WTC11 (cell line): ENCODE results near the gene TAF13. TPM values are rescaled to one million over a fixed set of nuclear protein-coding genes. Genes with fewer than 3 reads are reported as not detected.

ENCODE experiments used
- ATAC-seq: fragments of 200-7000 bp; cut with Tn5 transposase; 2 replicates; pipeline ENCODE4 v1.10.0; 2021; ENCODE audit warnings: mild to moderate bottlenecking, moderate library complexity
- CTCF ChIA-PET: fragments of 300-600 bp; sonication (Branson Sonifier 250); formaldehyde crosslinking; loops from one replicate; lab custom pipeline; 2021; ENCODE audit warnings: antibody characterized with exemption; lab: Charles Lee
- POLR2A ChIA-PET: fragments of 350-600 bp; sonication (Branson Sonifier 250); formaldehyde crosslinking; loops from one replicate; lab custom pipeline; 2021; ENCODE audit warnings: antibody characterized with exemption; lab: Charles Lee
- DNase-seq: peaks from one replicate; pipeline ENCODE4 v3.0.0; 2021; ENCODE audit warnings: low spot score
- H3K27ac Mint-ChIP-seq: 2 replicates; pipeline ENCODE4 v1.8.0; 2021; ENCODE audit warnings: mixed read lengths
- H3K27me3 Mint-ChIP-seq: 2 replicates; pipeline ENCODE4 v1.8.0; 2021; ENCODE audit warnings: low read depth, mild to moderate bottlenecking, moderate library complexity, mixed read lengths
- H3K36me3 Mint-ChIP-seq: 2 replicates; pipeline ENCODE4 v1.8.0; 2021; ENCODE audit warnings: mixed read lengths
- H3K4me1 Mint-ChIP-seq: 2 replicates; pipeline ENCODE4 v1.8.0; 2022; ENCODE audit warnings: mixed read lengths
- H3K4me3 Mint-ChIP-seq: 2 replicates; pipeline ENCODE4 v1.8.0; 2021; ENCODE audit warnings: mild to moderate bottlenecking, moderate library complexity, mixed read lengths
- H3K9me3 Mint-ChIP-seq: 2 replicates; pipeline ENCODE4 v1.8.0; 2021; ENCODE audit warnings: mixed read lengths
- ATF6 ChIP-seq: sonication (generic); formaldehyde crosslinking; IDR thresholded peaks from 2 replicates; pipeline ENCODE4 v1.8.1; 2023; ENCODE audit warnings: mild to moderate bottlenecking, missing genetic modification reagents
- CREB1 ChIP-seq: sonication (generic); formaldehyde crosslinking; IDR thresholded peaks from 2 replicates; pipeline ENCODE4 v1.8.0; 2023; ENCODE audit warnings: mild to moderate bottlenecking, missing genetic modification reagents
- CREM ChIP-seq: sonication (generic); formaldehyde crosslinking; IDR thresholded peaks from 2 replicates; pipeline ENCODE4 v1.8.1; 2022; ENCODE audit warnings: mild to moderate bottlenecking, missing genetic modification reagents, moderate library complexity
- CTCF ChIP-seq: fragments of 200-600 bp; IDR thresholded peaks from 2 replicates; pipeline ENCODE4 v1.8.0; 2022; ENCODE audit warnings: antibody characterized with exemption
- ELF4 ChIP-seq: sonication (generic); formaldehyde crosslinking; IDR thresholded peaks from 2 replicates; pipeline ENCODE4 v1.8.1; 2022; ENCODE audit warnings: low read depth, mild to moderate bottlenecking, moderate library complexity, missing genetic modification reagents
- ETV6 ChIP-seq: sonication (generic); formaldehyde crosslinking; IDR thresholded peaks from 2 replicates; pipeline ENCODE4 v1.8.1; 2022; ENCODE audit warnings: mild to moderate bottlenecking, missing genetic modification reagents
- FOXP1 ChIP-seq: sonication (generic); formaldehyde crosslinking; IDR thresholded peaks from 2 replicates; pipeline ENCODE4 v1.8.0; 2022; ENCODE audit warnings: missing genetic modification reagents, mild to moderate bottlenecking, moderate library complexity, borderline replicate concordance
- MXD4 ChIP-seq: fragments of 250-450 bp; sonication (Bioruptor Pico); IDR thresholded peaks from 2 replicates; pipeline ENCODE4 v1.8.0; 2021; ENCODE audit warnings: mild to moderate bottlenecking, moderate library complexity, borderline replicate concordance
- NFE2L1 ChIP-seq: sonication (generic); formaldehyde crosslinking; IDR thresholded peaks from 2 replicates; pipeline ENCODE4 v1.8.1; 2023; ENCODE audit warnings: missing genetic modification reagents
- NR2C2 ChIP-seq: sonication (generic); formaldehyde crosslinking; IDR thresholded peaks from 2 replicates; pipeline ENCODE4 v1.8.0; 2022; ENCODE audit warnings: mild to moderate bottlenecking, missing genetic modification reagents
- TCF7 ChIP-seq: sonication (generic); formaldehyde crosslinking; IDR thresholded peaks from 2 replicates; pipeline ENCODE4 v1.8.0; 2022; ENCODE audit warnings: mild to moderate bottlenecking, low read depth, missing genetic modification reagents, moderate library complexity
- TEAD1 ChIP-seq: sonication (generic); formaldehyde crosslinking; IDR thresholded peaks from 2 replicates; pipeline ENCODE4 v1.8.0; 2022; ENCODE audit warnings: mild to moderate bottlenecking, missing genetic modification reagents
- ZBTB21 ChIP-seq: sonication (generic); formaldehyde crosslinking; IDR thresholded peaks from 2 replicates; pipeline ENCODE4 v1.8.1; 2023; ENCODE audit warnings: mild to moderate bottlenecking, missing genetic modification reagents, borderline replicate concordance
- ZBTB43 ChIP-seq: sonication (generic); formaldehyde crosslinking; IDR thresholded peaks from 2 replicates; pipeline ENCODE4 v1.8.1; 2023; ENCODE audit warnings: mild to moderate bottlenecking, missing genetic modification reagents
- ZNF232 ChIP-seq: sonication (generic); formaldehyde crosslinking; IDR thresholded peaks from 2 replicates; pipeline ENCODE4 v1.8.0; 2022; ENCODE audit warnings: mild to moderate bottlenecking, missing genetic modification reagents
- ZNF423 ChIP-seq: fragments of 250-450 bp; sonication (Bioruptor Pico); IDR thresholded peaks from 2 replicates; pipeline ENCODE4 v2.1.2; 2022; ENCODE audit warnings: mild to moderate bottlenecking, moderate library complexity
- total RNA-seq: library from RNA; stranded (reverse); gene quantifications from 3 replicates; pipeline ENCODE4 v1.2.3, GENCODE V29; 2021
- TF ChIP-seq, protein P1 (sequence below): fragments of 250-450 bp; sonication (Bioruptor Pico); IDR thresholded peaks from 2 replicates; pipeline ENCODE4 v1.9.0; 2021; ENCODE audit warnings: mild to moderate bottlenecking, borderline replicate concordance
- TF ChIP-seq, protein P2 (sequence below): sonication (generic); formaldehyde crosslinking; IDR thresholded peaks from 2 replicates; pipeline ENCODE4 v1.8.1; 2023; ENCODE audit warnings: mild to moderate bottlenecking, missing genetic modification reagents, moderate library complexity

The TAF13 gene
- total RNA-seq, 1 experiment from 2014 or later, result 43.0 TPM

DNA sequence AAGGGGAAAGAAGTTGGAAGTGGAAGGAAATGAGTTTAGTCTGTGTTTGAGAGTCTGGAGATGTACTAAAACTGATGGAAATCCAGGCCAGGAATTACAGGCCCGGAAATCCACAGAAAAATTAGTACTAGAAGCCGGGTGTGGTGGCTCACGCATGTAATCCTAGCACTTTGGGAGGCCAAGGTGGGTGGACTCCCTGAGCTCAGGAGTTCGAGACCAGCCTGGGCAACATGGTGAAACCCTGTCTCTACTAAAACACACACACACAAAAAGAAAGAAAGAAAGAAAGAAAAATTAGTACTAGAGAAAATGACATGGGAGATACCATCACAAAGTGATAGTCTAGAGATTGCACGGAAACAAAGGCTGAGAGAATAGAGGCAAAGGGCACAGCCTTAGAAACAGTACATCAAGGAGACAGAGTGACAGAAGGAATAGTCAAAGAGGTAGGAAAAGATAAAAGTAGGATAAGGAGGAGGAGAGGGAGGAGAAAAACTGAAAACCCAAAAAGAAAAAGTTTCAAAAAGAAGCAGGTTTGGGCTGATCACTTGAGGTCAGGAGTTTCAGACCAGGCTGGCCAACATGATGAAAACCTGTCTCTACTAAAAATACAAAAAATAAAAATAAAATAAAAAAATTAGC lies 4.8 kb upstream of the TAF13 start (continued):
- TF ChIP-seq ETV6, result no peak
- TF ChIP-seq, protein P1, sequence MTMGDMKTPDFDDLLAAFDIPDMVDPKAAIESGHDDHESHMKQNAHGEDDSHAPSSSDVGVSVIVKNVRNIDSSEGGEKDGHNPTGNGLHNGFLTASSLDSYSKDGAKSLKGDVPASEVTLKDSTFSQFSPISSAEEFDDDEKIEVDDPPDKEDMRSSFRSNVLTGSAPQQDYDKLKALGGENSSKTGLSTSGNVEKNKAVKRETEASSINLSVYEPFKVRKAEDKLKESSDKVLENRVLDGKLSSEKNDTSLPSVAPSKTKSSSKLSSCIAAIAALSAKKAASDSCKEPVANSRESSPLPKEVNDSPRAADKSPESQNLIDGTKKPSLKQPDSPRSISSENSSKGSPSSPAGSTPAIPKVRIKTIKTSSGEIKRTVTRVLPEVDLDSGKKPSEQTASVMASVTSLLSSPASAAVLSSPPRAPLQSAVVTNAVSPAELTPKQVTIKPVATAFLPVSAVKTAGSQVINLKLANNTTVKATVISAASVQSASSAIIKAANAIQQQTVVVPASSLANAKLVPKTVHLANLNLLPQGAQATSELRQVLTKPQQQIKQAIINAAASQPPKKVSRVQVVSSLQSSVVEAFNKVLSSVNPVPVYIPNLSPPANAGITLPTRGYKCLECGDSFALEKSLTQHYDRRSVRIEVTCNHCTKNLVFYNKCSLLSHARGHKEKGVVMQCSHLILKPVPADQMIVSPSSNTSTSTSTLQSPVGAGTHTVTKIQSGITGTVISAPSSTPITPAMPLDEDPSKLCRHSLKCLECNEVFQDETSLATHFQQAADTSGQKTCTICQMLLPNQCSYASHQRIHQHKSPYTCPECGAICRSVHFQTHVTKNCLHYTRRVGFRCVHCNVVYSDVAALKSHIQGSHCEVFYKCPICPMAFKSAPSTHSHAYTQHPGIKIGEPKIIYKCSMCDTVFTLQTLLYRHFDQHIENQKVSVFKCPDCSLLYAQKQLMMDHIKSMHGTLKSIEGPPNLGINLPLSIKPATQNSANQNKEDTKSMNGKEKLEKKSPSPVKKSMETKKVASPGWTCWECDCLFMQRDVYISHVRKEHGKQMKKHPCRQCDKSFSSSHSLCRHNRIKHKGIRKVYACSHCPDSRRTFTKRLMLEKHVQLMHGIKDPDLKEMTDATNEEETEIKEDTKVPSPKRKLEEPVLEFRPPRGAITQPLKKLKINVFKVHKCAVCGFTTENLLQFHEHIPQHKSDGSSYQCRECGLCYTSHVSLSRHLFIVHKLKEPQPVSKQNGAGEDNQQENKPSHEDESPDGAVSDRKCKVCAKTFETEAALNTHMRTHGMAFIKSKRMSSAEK, result no peak
- TF ChIP-seq FOXP1 (CRISPR knock-in tag), result no peak
- no peak for TF ChIP-seq TCF7 (CRISPR knock-in tag)

GRCh38 chr1:109079240-109079622 lies 3.4 kb upstream of the TAF13 start:
- Mint-ChIP-seq H3K4me3 (0 out of 2 replicates have a peak overlapping the region, but pooled peaks have one; percentile 3), H3K4me1 (peaks cover 40% of the 10 kb centered on the region), H3K27me3 (no peaks in the 10 kb centered on the region), H3K36me3 (peaks cover 11% of the 10 kb centered on the region), H3K27ac (no peak overlapping the region; the same call in 1 of the 2 replicates), H3K9me3 (no peaks in the 10 kb centered on the region)
- ATAC-seq (no peak), DNase-seq (no peak)
- CTCF ChIA-PET, result interaction anchor here (1.6 kb wide), 1 partner anchor 21 kb away, joined by 5 read pairs; no protein-coding TSS in a partner anchor
- POLR2A ChIA-PET, result no interaction called here
- TF ChIP-seq ATF6 (CRISPR knock-in tag) (no peak), CTCF (no peak), NR2C2 (no peak), ZBTB43 (CRISPR knock-in tag) (no peak), MXD4 (CRISPR knock-in tag) (no peak), FOXP1 (CRISPR knock-in tag) (no peak), ZBTB21 (CRISPR knock-in tag) (no peak), ZNF423 (CRISPR knock-in tag) (no peak), NFE2L1 (CRISPR knock-in tag) (no peak), TEAD1 (CRISPR knock-in tag) (no peak), CREM (CRISPR knock-in tag) (no peak), CREB1 (no peak), ELF4 (CRISPR knock-in tag) (no peak), ZNF232 (CRISPR knock-in tag) (no peak)
- TF ChIP-seq, protein P1, result no peak
- TF ChIP-seq, protein P2, sequence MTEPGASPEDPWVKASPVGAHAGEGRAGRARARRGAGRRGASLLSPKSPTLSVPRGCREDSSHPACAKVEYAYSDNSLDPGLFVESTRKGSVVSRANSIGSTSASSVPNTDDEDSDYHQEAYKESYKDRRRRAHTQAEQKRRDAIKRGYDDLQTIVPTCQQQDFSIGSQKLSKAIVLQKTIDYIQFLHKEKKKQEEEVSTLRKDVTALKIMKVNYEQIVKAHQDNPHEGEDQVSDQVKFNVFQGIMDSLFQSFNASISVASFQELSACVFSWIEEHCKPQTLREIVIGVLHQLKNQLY (CRISPR knock-in tag), result no peak
